Neural cell (in vitro differentiated cells): ENCODE data around the gene SOCS6. TPM values are rescaled to one million over a fixed set of nuclear protein-coding genes. Genes with fewer than 3 reads are reported as not detected.

ENCODE experiments used
- H2AFZ ChIP-seq: fragments of 200-600, 300-800 bp; sonication (generic), shearing (Covaris generic); 2 replicates; pipeline ENCODE4 v1.6.0; 2014; ENCODE audit warnings: low read depth, mild to moderate bottlenecking, antibody characterized with exemption, low read length, moderate library complexity
- H3F3A ChIP-seq: fragments of 200-600 bp; shearing (Covaris generic); 2 replicates; pipeline ENCODE4 v1.6.1; 2016; ENCODE audit warnings: mild to moderate bottlenecking, moderate library complexity, mixed read lengths, antibody characterized with exemption, low read length; ENCODE audit not compliant: insufficient read depth, poor library complexity, severe bottlenecking
- H3K27ac ChIP-seq: fragments of 200-600, 300-800 bp; sonication (generic), shearing (Covaris generic); 2 replicates; pipeline ENCODE4 v1.5.1; 2014; ENCODE audit warnings: mild to moderate bottlenecking, low read length, moderate library complexity
- H3K27me3 ChIP-seq: fragments of 300-800, 200-600 bp; sonication (generic), shearing (Covaris generic); 2 replicates; pipeline ENCODE4 v1.6.0; 2014; ENCODE audit warnings: mild to moderate bottlenecking, low read depth, low read length, moderate library complexity; ENCODE audit not compliant: insufficient read depth
- H3K36me3 ChIP-seq: fragments of 300-800, 200-600 bp; sonication (generic), shearing (Covaris generic); 2 replicates; pipeline ENCODE4 v1.5.1; 2014; ENCODE audit warnings: mild to moderate bottlenecking, antibody characterized with exemption, low read length, moderate library complexity; ENCODE audit not compliant: insufficient read depth
- H3K4me2 ChIP-seq: fragments of 300-800, 200-600 bp; sonication (generic), shearing (Covaris generic); 2 replicates; pipeline ENCODE4 v1.6.0; 2014; ENCODE audit warnings: mild to moderate bottlenecking, low read length
- H3K4me3 ChIP-seq: fragments of 300-800, 200-600 bp; sonication (generic), shearing (Covaris generic); 2 replicates; pipeline ENCODE4 v1.5.1; 2014; ENCODE audit warnings: mild to moderate bottlenecking, low read length, moderate library complexity
- H3K79me2 ChIP-seq: fragments of 200-600 bp; shearing (Covaris generic); replicated peaks from 2 replicates; pipeline ENCODE4 v1.6.0; 2014; ENCODE audit warnings: mild to moderate bottlenecking, low read length, moderate library complexity; ENCODE audit not compliant: insufficient read depth
- H3K9ac ChIP-seq: fragments of 300-800, 200-600 bp; sonication (generic), shearing (Covaris generic); 2 replicates; pipeline ENCODE4 v1.6.1; 2016; ENCODE audit warnings: mild to moderate bottlenecking, low read length, mixed read lengths
- H3K9me2 ChIP-seq: fragments of 200-600 bp; shearing (Covaris generic); 2 replicates; pipeline ENCODE4 v1.6.1; 2016; ENCODE audit warnings: mild to moderate bottlenecking, low read length, mixed read lengths; ENCODE audit not compliant: insufficient read depth
- H3K9me3 ChIP-seq: fragments of 200-600, 300-800 bp; sonication (generic), shearing (Covaris generic); 2 replicates; pipeline ENCODE4 v1.6.1; 2016; ENCODE audit warnings: mild to moderate bottlenecking, mixed run types, low read length, moderate library complexity, mixed read lengths
- H4K20me1 ChIP-seq: fragments of 200-600 bp; shearing (Covaris generic); 2 replicates; pipeline ENCODE4 v1.6.1; 2016; ENCODE audit warnings: mild to moderate bottlenecking, mixed run types; ENCODE audit not compliant: insufficient read depth
- EP300 ChIP-seq: fragments of 450-650 bp; conservative IDR thresholded peaks from 2 replicates; pipeline ENCODE4 v1.6.1; 2014; ENCODE audit warnings: antibody characterized with exemption, mild to moderate bottlenecking, moderate library complexity; ENCODE audit not compliant: poor library complexity, severe bottlenecking
- EZH2 ChIP-seq: fragments of 200-600, 300-800 bp; shearing (Covaris generic), sonication (generic); IDR thresholded peaks from 2 replicates; pipeline ENCODE4 v1.6.1; 2014; ENCODE audit warnings: antibody characterized with exemption, low read length, borderline replicate concordance, mild to moderate bottlenecking; ENCODE audit not compliant: insufficient read depth, poor library complexity, severe bottlenecking
- MXI1 ChIP-seq: fragments of 450-650 bp; conservative IDR thresholded peaks from 2 replicates; pipeline ENCODE4 v1.6.1; 2014; ENCODE audit warnings: antibody characterized with exemption, mild to moderate bottlenecking; ENCODE audit not compliant: poor library complexity, severe bottlenecking
- POLR2AphosphoS5 ChIP-seq: IDR thresholded peaks from 2 replicates; pipeline ENCODE4 v1.6.1; 2012
- RAD21 ChIP-seq: fragments of 450-650 bp; conservative IDR thresholded peaks from 2 replicates; pipeline ENCODE4 v1.6.1; 2014; ENCODE audit warnings: antibody characterized with exemption, mild to moderate bottlenecking, moderate library complexity
- REST ChIP-seq: IDR thresholded peaks from 2 replicates; pipeline ENCODE4 v1.6.1; 2012; ENCODE audit warnings: borderline replicate concordance
- SMC3 ChIP-seq: fragments of 450-650 bp; conservative IDR thresholded peaks from 2 replicates; pipeline ENCODE4 v1.6.1; 2014; ENCODE audit warnings: antibody characterized with exemption, mild to moderate bottlenecking, moderate library complexity; ENCODE audit not compliant: poor library complexity
- TAF1 ChIP-seq: IDR thresholded peaks from 2 replicates; pipeline ENCODE4 v1.6.1; 2012; ENCODE audit warnings: low read depth
- polyA plus RNA-seq: library from polyadenylated mRNA; depleted of rRNA; stranded (reverse); fragments of >200 nt; gene quantifications from 2 replicates; pipeline ENCODE4 v1.2.3, GENCODE V29; 2014
- TF ChIP-seq, protein P1 (sequence below): fragments of 450-650 bp; IDR thresholded peaks from 2 replicates; pipeline ENCODE4 v1.5.1; 2014; ENCODE audit warnings: antibody characterized with exemption, mild to moderate bottlenecking, moderate library complexity; ENCODE audit not compliant: poor library complexity, severe bottlenecking

Gene SOCS6
- polyA plus RNA-seq, 1 donor from 2014 or later: 21.9 TPM

DNA sequence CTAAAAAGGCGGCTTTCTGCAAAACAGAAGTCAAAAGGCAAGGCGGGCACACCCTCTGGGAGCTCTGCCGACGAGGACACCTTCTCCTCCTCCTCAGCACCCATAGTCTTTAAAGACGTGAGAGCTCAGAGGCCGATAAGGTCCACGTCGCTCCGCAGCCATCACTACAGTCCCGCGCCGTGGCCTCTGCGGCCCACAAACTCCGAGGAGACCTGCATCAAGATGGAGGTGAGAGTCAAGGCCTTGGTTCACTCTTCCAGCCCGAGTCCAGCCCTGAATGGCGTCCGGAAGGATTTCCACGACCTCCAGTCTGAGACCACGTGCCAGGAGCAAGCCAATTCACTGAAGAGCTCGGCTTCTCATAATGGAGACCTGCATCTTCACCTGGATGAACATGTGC is 36.1 kb downstream of the SOCS6 start:
- peaks cover 9% of the 10 kb centered on the region for H3K36me3 ChIP-seq
- TF ChIP-seq EZH2: no peak
- TF ChIP-seq, protein P1, sequence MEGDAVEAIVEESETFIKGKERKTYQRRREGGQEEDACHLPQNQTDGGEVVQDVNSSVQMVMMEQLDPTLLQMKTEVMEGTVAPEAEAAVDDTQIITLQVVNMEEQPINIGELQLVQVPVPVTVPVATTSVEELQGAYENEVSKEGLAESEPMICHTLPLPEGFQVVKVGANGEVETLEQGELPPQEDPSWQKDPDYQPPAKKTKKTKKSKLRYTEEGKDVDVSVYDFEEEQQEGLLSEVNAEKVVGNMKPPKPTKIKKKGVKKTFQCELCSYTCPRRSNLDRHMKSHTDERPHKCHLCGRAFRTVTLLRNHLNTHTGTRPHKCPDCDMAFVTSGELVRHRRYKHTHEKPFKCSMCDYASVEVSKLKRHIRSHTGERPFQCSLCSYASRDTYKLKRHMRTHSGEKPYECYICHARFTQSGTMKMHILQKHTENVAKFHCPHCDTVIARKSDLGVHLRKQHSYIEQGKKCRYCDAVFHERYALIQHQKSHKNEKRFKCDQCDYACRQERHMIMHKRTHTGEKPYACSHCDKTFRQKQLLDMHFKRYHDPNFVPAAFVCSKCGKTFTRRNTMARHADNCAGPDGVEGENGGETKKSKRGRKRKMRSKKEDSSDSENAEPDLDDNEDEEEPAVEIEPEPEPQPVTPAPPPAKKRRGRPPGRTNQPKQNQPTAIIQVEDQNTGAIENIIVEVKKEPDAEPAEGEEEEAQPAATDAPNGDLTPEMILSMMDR: no peak
- TF ChIP-seq RAD21: no peak
- no peak for TF ChIP-seq MXI1
- no peak for TF ChIP-seq TAF1
- TF ChIP-seq POLR2AphosphoS5: no peak
- TF ChIP-seq EP300: no peak
- TF ChIP-seq REST: no peak
- no peak for TF ChIP-seq SMC3
- no peak overlapping the region for H2AFZ ChIP-seq
- H3F3A ChIP-seq: no peaks in the 10 kb centered on the region
- peaks cover 28% of the 10 kb centered on the region for H3K79me2 ChIP-seq
- no peak overlapping the region for H3K27ac ChIP-seq
- no peak overlapping the region for H3K4me3 ChIP-seq
- H3K9ac ChIP-seq: no peak overlapping the region
- H4K20me1 ChIP-seq: no peaks in the 10 kb centered on the region
- no peaks in the 10 kb centered on the region for H3K9me2 ChIP-seq
- H3K27me3 ChIP-seq: no peaks in the 10 kb centered on the region
- no peak overlapping the region for H3K4me2 ChIP-seq
- H3K9me3 ChIP-seq: peaks cover 4% of the 10 kb centered on the region

DNA sequence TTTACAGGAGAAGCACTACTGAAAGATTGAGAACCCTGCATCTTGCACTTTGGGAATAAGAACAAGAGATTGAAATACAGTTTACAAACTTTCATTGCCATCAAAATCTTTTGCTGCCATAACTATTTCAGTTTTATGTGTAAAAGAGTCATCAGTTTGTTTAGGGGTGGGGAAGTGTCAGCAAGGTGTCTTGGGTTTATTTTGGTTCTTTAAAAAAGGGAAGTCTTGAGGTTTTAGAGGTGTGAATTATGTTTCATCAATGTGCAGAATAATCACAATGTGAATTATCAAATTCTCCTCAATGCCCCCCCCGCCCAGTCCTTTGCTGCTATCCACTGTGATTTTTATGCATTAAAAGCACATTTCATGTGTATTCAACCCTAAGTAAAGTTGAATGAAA is 37.4 kb downstream of the SOCS6 start:
- peaks cover 4% of the 10 kb centered on the region for H3K9me3 ChIP-seq
- no peaks in the 10 kb centered on the region for H3F3A ChIP-seq
- H3K9ac ChIP-seq: no peak overlapping the region
- no peaks in the 10 kb centered on the region for H4K20me1 ChIP-seq
- H3K4me3 ChIP-seq: no peak overlapping the region
- no peak overlapping the region for H2AFZ ChIP-seq
- no peaks in the 10 kb centered on the region for H3K9me2 ChIP-seq
- TF ChIP-seq MXI1: no peak
- no peak for TF ChIP-seq TAF1
- no peak for TF ChIP-seq POLR2AphosphoS5
- TF ChIP-seq RAD21: no peak
- TF ChIP-seq EP300: no peak
- TF ChIP-seq, protein P1: no peak
- no peak for TF ChIP-seq SMC3
- TF ChIP-seq REST: no peak
- no peak for TF ChIP-seq EZH2
- H3K27ac ChIP-seq: no peak overlapping the region
- H3K4me2 ChIP-seq: no peak overlapping the region
- H3K36me3 ChIP-seq: peaks cover 9% of the 10 kb centered on the region
- H3K27me3 ChIP-seq: no peaks in the 10 kb centered on the region
- peaks cover 28% of the 10 kb centered on the region for H3K79me2 ChIP-seq
